Lower leg skin (tissue), 4 donors: ENCODE measurements around the gene KIAA0513. TPM values are rescaled to one million over a fixed set of nuclear protein-coding genes. Genes with fewer than 3 reads are reported as not detected.
A peak's percentile ranks its signal among the peaks of the same experiment; 100 is the strongest.

ENCODE experiments used
- DNase-seq, 2 donors: peaks; one replicate each; pipeline ENCODE4 v3.0.0-alpha.2; 2019; ENCODE audit warnings: low spot score in 2 of 2
- H3K4me3 ChIP-seq: fragments of 200-600 bp; sonication (generic); 2 replicates; pipeline ENCODE4 v1.5.1; 2017; ENCODE audit warnings: mild to moderate bottlenecking, low read depth; ENCODE audit not compliant: poor library complexity, severe bottlenecking
- POLR2A ChIP-seq, 2 donors: fragments of 450-650 bp; IDR thresholded peaks; one replicate each; pipeline ENCODE4 v1.6.1; 2016 to 2017; ENCODE audit warnings: antibody characterized with exemption in 2 of 2, mild to moderate bottlenecking in 1 of 2, moderate library complexity in 1 of 2
- WGBS, 2 donors: methylation state at CpG; one replicate each; pipeline ENCODE4 v1.1.5; 2018; 5-methylcytosine and 5-hydroxymethylcytosine counted together
- intact Hi-C: fragments of 100-400 bp; cut with DNase I; formaldehyde crosslinking; loops from one replicate; pipeline ENCODE4 v1.15.0; 2023; ENCODE audit warnings: low total_unique reads
- total RNA-seq, 4 donors: library from RNA; depleted of rRNA; stranded (reverse); fragments of >200 nt; gene quantifications; one replicate each; pipeline ENCODE4 v1.1.0, GENCODE V29; 2016
- TF ChIP-seq, protein P1 (sequence below), 3 donors: fragments of 450-650 bp; IDR thresholded peaks; one replicate each; pipeline ENCODE4 v1.5.1; 2016; ENCODE audit warnings: antibody characterized with exemption in 3 of 3, mild to moderate bottlenecking in 3 of 3, moderate library complexity in 2 of 3

The KIAA0513 gene
- total RNA-seq, 4 donors from 2014 or later: 37.5 to 48.1 (median 39.2) TPM

DNA sequence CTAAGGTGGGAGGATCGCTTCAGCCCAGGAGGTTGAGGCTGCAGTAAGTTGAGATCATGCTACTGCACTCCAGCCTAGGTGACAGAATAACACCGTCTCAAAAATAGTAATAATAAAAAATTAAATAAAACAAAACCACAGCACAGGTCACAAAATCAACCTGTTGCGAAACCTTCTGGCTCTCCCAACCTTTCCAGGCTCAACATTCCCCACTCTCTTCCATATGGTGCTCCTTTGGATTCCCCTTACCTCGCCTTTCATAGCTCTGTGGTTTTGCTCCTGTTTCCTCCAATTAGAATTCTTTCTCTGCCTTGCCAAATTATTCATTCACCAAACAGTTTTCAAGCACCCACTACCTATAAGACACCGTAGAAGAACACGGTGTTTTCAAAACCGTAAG is 21.0 kb upstream of the KIAA0513 start:
- 78 to 85% methylated on average over 7 of the region's 7 CpGs for WGBS, 2 donors
- no peak overlapping the region for H3K4me3 ChIP-seq
- TF ChIP-seq POLR2A (IDR thresholded peaks at IDR 0.05): no peak
- TF ChIP-seq, protein P1, sequence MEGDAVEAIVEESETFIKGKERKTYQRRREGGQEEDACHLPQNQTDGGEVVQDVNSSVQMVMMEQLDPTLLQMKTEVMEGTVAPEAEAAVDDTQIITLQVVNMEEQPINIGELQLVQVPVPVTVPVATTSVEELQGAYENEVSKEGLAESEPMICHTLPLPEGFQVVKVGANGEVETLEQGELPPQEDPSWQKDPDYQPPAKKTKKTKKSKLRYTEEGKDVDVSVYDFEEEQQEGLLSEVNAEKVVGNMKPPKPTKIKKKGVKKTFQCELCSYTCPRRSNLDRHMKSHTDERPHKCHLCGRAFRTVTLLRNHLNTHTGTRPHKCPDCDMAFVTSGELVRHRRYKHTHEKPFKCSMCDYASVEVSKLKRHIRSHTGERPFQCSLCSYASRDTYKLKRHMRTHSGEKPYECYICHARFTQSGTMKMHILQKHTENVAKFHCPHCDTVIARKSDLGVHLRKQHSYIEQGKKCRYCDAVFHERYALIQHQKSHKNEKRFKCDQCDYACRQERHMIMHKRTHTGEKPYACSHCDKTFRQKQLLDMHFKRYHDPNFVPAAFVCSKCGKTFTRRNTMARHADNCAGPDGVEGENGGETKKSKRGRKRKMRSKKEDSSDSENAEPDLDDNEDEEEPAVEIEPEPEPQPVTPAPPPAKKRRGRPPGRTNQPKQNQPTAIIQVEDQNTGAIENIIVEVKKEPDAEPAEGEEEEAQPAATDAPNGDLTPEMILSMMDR (IDR thresholded peaks at IDR 0.05): no peak
- no peak for DNase-seq
- intact Hi-C loops: no loop called here

DNA sequence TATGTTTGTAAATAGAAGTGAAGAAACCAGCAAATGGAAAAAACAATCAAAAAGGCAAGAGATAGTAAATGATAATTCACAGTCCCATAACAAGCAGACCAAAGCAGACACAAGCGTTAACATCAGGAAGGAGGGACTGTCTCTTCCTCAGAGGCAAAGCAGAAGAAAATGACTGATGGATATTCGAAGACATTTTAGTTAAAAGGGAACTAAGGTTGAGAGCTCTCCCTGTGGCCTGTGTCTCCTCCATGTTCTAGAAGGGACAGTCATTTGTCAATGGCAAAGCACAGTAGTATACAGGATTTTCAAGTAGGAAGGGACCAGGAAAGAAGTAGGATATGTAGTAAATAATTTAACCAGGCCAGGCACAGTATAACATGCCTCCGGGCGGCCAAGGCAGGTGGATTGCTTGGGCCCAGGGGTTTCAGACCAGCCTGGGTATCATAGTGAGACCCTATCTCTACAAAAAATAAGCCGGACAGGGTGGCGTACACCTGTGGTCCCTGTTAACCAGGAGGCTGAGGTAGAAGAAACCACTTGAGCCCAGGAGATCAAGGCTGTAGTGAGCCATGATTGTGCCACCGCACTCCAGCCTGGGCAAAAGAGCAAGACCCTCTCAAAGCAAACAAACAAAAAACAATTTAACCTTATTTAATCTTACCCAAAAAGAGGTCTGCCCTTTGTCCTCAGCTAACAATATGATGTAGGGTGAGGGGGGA is 19.9 kb upstream of the KIAA0513 start:
- WGBS, 2 donors: 88 to 96% methylated on average over 7 of the region's 7 CpGs
- TF ChIP-seq, protein P1 (IDR thresholded peaks at IDR 0.05): no peak
- TF ChIP-seq POLR2A (IDR thresholded peaks at IDR 0.05): no peak
- intact Hi-C loops: no loop called here
- H3K4me3 ChIP-seq: no peak overlapping the region
- no peak for DNase-seq

DNA sequence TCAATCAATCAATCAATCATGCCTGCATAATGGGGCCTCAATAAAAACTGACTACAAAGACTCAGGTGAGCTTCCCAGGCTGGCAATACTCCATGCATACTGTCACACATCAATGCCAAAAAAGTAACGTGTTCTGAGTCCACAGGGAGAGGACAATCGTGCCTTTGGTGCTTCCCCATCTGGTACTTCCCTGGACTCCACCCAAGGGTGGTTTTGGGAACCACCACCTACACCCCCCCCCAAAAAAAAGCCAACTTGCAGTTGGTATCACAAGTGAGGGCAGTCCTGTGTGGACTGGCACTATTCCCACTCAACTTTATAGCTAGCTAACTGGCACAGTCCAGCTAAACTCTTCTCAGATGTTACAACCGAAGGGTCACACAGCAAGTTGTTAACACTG is 19.3 kb upstream of the KIAA0513 start:
- H3K4me3 ChIP-seq: no peak overlapping the region
- DNase-seq: no peak
- 46 to 47% methylated on average over 3 of the region's 3 CpGs for WGBS, 2 donors
- intact Hi-C loops: no loop called here
- TF ChIP-seq, protein P1 (IDR thresholded peaks at IDR 0.05): no peak
- no peak for TF ChIP-seq POLR2A (IDR thresholded peaks at IDR 0.05)

DNA sequence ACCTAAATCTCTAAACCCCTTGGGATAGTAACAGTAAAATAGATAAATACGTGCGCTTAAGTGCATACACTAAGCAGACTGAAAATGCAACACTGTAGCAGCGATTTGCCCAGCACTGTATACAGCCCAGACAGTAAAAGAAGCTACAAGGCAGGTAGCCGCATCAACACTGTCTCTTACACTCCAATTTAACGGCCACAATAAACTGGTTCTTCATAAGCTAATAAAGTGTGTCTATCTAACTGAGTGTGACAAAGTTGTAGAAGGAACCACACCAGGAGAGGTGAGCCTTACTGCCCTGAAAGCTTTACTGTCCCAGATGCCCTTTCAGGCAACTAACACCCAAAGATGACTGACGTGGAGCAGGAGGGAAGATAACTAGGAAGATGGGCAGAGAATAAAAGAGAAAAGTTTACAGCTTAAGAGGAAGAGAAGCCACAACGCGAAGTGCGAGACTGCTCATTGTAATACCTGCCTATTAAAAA is 17.1 kb upstream of the KIAA0513 start:
- peak overlapping the region; percentile 92 for H3K4me3 ChIP-seq
- intact Hi-C loops: no loop called here
- TF ChIP-seq POLR2A (IDR thresholded peaks at IDR 0.05): no peak
- TF ChIP-seq, protein P1 (IDR thresholded peaks at IDR 0.05): no peak
- WGBS, 2 donors: 20 to 22% methylated on average over 9 of the region's 9 CpGs
- no peak for DNase-seq

DNA sequence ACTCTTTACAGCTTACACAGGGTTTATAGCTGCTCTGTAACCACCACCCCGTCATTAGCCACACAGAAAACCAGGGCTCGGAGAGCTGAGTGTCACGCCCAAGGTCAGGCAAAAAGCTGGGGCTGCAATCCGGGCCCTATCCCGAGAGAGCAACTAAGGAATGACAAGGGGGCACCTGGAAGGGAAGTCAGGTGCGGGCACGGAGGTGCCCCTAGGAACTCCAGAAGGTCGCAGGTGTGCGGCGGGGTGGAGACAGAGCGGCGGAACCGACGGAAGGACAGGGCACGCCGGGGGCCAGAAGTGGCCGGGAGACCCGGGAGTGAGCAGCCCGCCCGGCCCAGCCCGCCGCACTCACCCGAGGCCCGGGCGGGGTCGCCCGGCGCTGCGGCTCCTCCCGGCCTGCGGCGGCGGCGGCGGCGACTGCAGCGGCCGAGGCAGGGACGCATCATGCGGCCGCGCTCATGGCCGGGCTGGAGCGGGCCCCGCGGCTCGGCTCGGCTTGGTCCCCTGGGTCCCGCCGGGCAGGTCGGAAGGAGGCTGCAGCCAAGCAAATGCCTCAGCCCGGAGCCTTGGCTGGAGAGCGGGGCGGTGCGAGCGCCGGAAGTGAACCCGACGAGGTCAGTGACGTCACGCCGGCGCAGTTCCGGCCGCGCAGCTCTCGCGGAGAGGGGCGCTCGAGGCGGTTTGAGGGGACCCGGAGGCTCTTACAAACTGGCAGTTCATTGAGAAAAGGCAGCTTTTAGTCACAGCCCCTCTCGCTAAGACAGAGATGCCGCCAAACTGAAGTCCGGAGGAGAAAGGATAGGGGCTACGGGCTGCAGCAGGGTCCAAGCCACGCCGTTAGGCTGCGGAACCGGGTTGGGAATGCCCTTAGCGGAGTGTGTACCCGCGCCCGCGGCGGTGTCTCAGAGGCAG is 16.4 kb upstream of the KIAA0513 start, which contains the start of gene ZDHHC7:
Gene ZDHHC7 (minus strand): TSS at position 605 of the 915 bp plus-strand sequence. CDS start 20,917 bp downstream, outside the sequence.
- intact Hi-C loops: no loop called here
- DNase-seq: peak; percentile 72 to 97
- TF ChIP-seq, protein P1 (IDR thresholded peaks at IDR 0.05): no peak
- peak in 1 of 2 donors; percentile 80 for TF ChIP-seq POLR2A (IDR thresholded peaks at IDR 0.05)
- 0 to 1% methylated on average over 36 to 53 of the region's 86 CpGs for WGBS, 2 donors
- peak within 1 kb of the TSS; percentile 92 for H3K4me3 ChIP-seq
